Measurements from ENCODE around the gene DYNC1I1.

Gene DYNC1I1

GRCh38 chr7:95828824-95829790 is 56.8 kb downstream of the DYNC1I1 start:
- Histone ChIP-seq H3K4me2 (no peak overlapping the region), H4K20me1 (ENCODE audit: insufficient read depth) (no peaks in the 10 kb centered on the region), H3K36me3 (ENCODE audit: insufficient read depth) (no peaks in the 10 kb centered on the region), H3K27ac (no peak overlapping the region), H3K9ac (no peak overlapping the region), H2AFZ (ENCODE audit: low read depth) (no peak overlapping the region), H3K27me3 (ENCODE audit: insufficient read depth, low read depth) (no peaks in the 10 kb centered on the region), H3K4me3 (IDR thresholded peaks at IDR 0.05; ENCODE audit: insufficient read depth, low read depth, low read length) (no peak overlapping the region), H3K4me1 (ENCODE audit: low read depth, poor library complexity, severe bottlenecking) (no peaks in the 10 kb centered on the region), H3K79me2 (ENCODE audit: insufficient read depth, low read depth) (no peaks in the 10 kb centered on the region)
- TF ChIP-seq, protein P1, sequence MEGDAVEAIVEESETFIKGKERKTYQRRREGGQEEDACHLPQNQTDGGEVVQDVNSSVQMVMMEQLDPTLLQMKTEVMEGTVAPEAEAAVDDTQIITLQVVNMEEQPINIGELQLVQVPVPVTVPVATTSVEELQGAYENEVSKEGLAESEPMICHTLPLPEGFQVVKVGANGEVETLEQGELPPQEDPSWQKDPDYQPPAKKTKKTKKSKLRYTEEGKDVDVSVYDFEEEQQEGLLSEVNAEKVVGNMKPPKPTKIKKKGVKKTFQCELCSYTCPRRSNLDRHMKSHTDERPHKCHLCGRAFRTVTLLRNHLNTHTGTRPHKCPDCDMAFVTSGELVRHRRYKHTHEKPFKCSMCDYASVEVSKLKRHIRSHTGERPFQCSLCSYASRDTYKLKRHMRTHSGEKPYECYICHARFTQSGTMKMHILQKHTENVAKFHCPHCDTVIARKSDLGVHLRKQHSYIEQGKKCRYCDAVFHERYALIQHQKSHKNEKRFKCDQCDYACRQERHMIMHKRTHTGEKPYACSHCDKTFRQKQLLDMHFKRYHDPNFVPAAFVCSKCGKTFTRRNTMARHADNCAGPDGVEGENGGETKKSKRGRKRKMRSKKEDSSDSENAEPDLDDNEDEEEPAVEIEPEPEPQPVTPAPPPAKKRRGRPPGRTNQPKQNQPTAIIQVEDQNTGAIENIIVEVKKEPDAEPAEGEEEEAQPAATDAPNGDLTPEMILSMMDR (conservative IDR thresholded peaks at IDR 0.05; ENCODE audit: low read depth, low read length), result no peak

DNA sequence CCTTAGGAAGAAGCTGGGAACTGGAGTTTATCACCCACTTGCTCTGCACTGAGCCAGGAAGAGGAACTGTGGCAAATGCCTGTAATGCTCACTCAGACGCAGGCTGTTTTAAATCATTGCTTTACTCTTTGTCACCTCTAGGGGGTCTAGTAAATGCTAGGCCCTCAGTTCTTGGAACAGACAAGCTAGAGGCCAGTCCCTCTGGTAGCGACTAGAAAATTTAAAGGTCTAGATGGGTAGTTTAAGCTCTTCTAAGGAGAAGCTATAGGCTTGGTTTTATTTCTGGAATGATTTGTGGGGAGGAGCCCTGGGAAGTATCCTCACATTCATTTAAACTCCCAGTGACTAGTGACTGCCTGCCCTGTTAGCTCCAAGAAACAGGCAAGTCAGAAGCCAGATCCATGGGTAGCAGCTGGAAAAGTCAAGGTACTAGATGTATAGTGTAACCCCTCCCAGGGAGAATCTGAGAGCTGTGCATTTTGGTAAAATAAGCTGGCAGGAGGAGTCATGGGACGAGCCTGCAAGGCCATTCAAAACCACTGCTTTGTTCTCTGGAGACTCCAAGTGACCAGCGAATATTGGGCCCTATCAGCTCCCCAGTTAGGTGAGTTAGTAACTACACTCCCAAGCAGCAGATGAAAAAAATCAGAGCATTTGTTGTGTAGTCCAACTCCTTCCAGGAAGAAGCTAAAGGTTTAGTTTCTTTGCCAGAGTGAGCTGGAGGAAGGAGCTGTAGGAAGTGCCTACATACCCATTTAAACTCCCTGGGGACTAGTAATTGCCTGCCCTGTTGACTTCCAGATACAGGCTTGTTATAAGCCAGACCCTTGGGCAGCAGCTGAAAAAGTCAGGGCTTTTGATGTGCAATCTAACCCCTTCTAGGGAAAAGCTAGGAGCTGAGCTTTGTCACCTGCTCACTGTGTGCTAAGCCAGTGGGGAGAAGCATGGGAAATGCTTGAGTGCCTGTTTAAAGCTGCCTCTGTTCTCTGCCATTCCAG is 68.9 kb downstream of the DYNC1I1 start:
- no peaks in the 10 kb centered on the region for H3K27me3 ChIP-seq (ENCODE audit: insufficient read depth, low read depth)
- H2AFZ ChIP-seq (ENCODE audit: low read depth), result no peak overlapping the region
- H3K27ac ChIP-seq, result no peak overlapping the region
- H3K4me2 ChIP-seq, result no peak overlapping the region
- no peak overlapping the region for H3K9ac ChIP-seq
- no peaks in the 10 kb centered on the region for H3K36me3 ChIP-seq (ENCODE audit: insufficient read depth)
- no peak overlapping the region for H3K4me3 ChIP-seq (IDR thresholded peaks at IDR 0.05; ENCODE audit: insufficient read depth, low read depth, low read length)
- peaks cover 38% of the 10 kb centered on the region for H3K4me1 ChIP-seq (ENCODE audit: low read depth, poor library complexity, severe bottlenecking)
- no peaks in the 10 kb centered on the region for H4K20me1 ChIP-seq (ENCODE audit: insufficient read depth)
- TF ChIP-seq, protein P1 (conservative IDR thresholded peaks at IDR 0.05; ENCODE audit: low read depth, low read length), result peak; percentile 64
- no peaks in the 10 kb centered on the region for H3K79me2 ChIP-seq (ENCODE audit: insufficient read depth, low read depth)

DNA sequence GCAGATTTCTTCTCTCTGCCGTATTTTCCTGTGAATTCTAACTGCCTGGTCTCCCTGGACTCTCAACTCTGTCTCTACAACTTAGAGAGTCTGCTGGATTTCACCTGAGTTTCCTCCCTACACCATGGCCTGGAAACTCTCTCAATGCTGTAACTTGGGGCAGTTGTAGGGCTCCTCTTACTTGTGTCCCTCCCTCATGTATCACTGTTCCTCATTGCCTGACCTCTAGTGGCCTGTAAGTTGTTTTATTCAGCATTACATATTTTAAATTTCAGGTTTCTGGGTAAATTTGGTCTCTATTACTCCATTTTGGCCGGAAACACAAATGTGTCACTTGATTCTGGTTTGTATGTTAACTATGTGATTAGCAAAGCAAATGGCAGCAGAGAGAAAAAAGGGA is 70.9 kb downstream of the DYNC1I1 start:
- H3K4me3 ChIP-seq (IDR thresholded peaks at IDR 0.05; ENCODE audit: insufficient read depth, low read depth, low read length), result no peak overlapping the region
- no peak overlapping the region for H3K9ac ChIP-seq
- no peaks in the 10 kb centered on the region for H3K36me3 ChIP-seq (ENCODE audit: insufficient read depth)
- H3K27me3 ChIP-seq (ENCODE audit: insufficient read depth, low read depth), result no peaks in the 10 kb centered on the region
- H4K20me1 ChIP-seq (ENCODE audit: insufficient read depth), result no peaks in the 10 kb centered on the region
- H3K4me2 ChIP-seq, result no peak overlapping the region; the same call in 1 of the 2 replicates
- H3K27ac ChIP-seq, result no peak overlapping the region
- H2AFZ ChIP-seq (ENCODE audit: low read depth), result no peak overlapping the region
- TF ChIP-seq, protein P1 (conservative IDR thresholded peaks at IDR 0.05; ENCODE audit: low read depth, low read length), result peak; percentile 61
- H3K79me2 ChIP-seq (ENCODE audit: insufficient read depth, low read depth), result no peaks in the 10 kb centered on the region
- H3K4me1 ChIP-seq (ENCODE audit: low read depth, poor library complexity, severe bottlenecking), result peaks cover 54% of the 10 kb centered on the region

GRCh38 chr7:95845007-95845406 is 72.7 kb downstream of the DYNC1I1 start:
- Histone ChIP-seq H4K20me1 (ENCODE audit: insufficient read depth) (no peaks in the 10 kb centered on the region), H3K27ac (peak overlapping the region; percentile 45; the same call in 1 of the 2 replicates), H2AFZ (ENCODE audit: low read depth) (no peak overlapping the region), H3K4me2 (peak overlapping the region; percentile 43), H3K27me3 (ENCODE audit: insufficient read depth, low read depth) (no peaks in the 10 kb centered on the region), H3K36me3 (ENCODE audit: insufficient read depth) (no peaks in the 10 kb centered on the region), H3K4me1 (ENCODE audit: low read depth, poor library complexity, severe bottlenecking) (peaks cover 54% of the 10 kb centered on the region), H3K9ac (no peak overlapping the region), H3K79me2 (ENCODE audit: insufficient read depth, low read depth) (no peaks in the 10 kb centered on the region), H3K4me3 (IDR thresholded peaks at IDR 0.05; ENCODE audit: insufficient read depth, low read depth, low read length) (no peak overlapping the region)
- TF ChIP-seq, protein P1 (conservative IDR thresholded peaks at IDR 0.05; ENCODE audit: low read depth, low read length), result no peak

All from KMS-11 (cell line).